ENCODE measurements around the gene PROSER3.

DNA sequence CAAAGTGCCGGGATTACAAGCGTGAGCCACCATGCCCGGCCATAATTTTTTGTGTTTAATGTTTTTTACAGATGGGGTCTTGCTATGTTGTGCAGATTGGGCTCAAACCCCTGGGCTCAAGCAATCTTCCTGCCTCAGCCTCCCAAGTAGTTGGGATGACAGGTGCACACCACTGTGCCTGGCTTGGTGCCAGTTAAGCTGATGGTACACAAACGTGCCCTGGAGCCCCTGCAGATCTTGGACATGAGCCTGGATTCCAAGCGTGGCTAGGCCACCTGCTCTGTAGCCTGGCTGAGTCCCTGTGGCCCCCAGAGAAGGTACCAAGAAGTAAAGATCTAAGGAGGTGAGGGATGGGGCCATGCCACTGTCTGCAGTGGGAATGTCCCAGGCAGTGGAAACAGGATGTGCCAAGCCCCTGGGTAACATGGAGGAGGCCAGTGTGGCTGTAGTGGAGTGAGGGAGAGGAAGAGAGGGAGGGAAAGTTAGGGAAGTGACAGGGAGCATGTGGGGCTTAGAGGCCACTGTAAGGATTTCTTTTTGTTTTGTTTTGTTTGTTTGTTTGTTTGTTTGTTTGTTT, 47.6 kb downstream of the PROSER3 start:
- TF ChIP-seq POLR2A (IDR thresholded peaks at IDR 0.05): no peak
- TF ChIP-seq, protein P1, sequence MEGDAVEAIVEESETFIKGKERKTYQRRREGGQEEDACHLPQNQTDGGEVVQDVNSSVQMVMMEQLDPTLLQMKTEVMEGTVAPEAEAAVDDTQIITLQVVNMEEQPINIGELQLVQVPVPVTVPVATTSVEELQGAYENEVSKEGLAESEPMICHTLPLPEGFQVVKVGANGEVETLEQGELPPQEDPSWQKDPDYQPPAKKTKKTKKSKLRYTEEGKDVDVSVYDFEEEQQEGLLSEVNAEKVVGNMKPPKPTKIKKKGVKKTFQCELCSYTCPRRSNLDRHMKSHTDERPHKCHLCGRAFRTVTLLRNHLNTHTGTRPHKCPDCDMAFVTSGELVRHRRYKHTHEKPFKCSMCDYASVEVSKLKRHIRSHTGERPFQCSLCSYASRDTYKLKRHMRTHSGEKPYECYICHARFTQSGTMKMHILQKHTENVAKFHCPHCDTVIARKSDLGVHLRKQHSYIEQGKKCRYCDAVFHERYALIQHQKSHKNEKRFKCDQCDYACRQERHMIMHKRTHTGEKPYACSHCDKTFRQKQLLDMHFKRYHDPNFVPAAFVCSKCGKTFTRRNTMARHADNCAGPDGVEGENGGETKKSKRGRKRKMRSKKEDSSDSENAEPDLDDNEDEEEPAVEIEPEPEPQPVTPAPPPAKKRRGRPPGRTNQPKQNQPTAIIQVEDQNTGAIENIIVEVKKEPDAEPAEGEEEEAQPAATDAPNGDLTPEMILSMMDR (IDR thresholded peaks at IDR 0.05): no peak
